Middle frontal gyrus (tissue), 1 donor: ENCODE measurements around the gene RAB42.
"Not testable (repeated sequence)": the region's sequence is repeated elsewhere in the genome, so short reads cannot be mapped to it uniquely, and the experiment has no call there.

Experiments
- DNase-seq: peaks from one replicate; pipeline ENCODE4 v3.0.0-alpha.2; 2015; ENCODE audit warnings: low spot score; ENCODE audit errors: extremely low spot score

RAB42 gene

GRCh38 chr1:28591708-28592320 lies at the start of gene RAB42:
Gene RAB42, plus strand, starts transcription at chr1:28592265. Its CDS starts 247 bp downstream, at chr1:28592512.
- no peak for DNase-seq

DNA sequence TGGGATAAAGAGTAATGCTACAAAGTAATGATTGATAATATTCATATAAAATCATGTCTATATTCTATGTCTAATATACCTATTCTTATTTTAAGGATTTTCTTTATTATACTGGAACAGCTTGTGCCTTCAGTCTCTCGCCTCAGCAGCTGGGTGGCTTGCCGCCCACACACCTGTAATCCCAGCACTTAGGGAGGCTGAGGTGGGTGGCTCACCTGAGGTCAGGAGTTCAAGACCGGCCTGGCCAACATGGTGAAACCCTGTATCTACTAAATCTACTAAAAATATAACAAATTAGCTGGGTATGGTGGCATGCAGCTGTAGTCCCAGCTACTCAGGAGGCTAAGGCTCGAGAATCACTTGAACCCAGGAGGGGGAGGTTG lies 46.8 kb upstream of the RAB42 start:
- no peak for DNase-seq

DNA sequence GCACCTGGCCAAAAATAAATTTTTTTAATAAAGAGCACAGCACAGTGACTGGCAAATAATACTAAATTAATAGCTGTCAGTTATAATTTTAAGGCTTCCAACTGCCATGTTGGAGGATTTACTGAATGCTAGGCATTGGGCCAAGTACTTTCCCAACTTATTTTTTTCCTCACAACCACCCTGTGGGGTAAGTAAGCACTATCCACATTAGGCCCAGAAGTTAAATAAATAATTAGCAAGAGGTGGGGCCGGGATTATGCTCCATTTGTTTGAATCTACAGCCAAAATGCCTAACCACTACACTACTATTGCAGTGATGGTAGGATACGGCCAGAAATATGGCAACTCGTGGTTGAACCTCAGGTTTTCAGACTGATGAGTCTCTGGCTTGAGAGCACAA lies 43.7 kb upstream of the RAB42 start:
- no peak for DNase-seq

GRCh38 chr1:28551381-28551780 lies 40.7 kb upstream of the RAB42 start:
- no peak for DNase-seq

DNA sequence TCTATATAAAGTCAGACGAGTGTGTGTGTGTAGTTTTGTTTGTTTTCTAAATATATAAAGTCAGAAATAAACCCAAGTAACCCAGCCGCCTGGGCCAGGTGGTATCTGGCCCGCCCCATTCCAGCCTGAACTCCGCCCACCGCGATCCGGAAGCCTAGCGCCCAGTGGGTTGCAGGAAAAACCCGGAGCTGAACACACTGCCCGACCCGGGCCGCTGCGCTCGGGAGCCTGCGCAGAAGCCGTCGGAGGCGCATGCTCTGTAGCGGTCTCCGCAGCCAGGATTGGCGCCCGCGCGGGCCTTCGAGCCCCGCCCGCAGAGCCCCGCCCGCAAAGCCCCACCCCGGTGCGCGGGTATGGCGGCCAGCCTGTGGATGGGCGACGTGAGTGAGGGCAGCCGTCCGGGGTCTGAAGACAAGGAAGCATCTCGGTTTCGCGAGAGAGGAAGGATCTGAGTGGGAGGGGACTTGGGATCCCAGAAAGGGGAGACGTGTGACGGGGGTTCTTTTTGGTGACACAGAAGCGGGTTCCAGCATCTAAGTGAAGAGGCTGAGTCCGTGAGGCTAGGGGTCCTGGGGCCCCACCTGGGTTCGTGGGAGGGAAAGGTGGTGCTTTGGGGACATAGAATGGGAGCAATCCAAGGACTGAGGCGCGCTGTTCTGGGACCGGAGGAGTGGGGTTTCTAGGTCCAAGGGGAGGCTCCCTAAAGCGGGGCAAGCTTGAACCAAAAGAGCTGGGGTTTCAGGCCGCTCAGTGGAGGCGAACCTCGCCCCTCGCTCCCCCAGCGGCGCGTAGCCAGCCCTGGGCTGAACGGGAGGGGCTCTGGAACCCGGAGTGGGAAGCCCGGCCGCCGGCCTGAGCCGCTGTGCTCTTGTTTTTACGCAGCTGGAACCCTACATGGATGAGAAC lies 39.1 kb upstream of the RAB42 start, which contains the start of gene TRNAU1AP:
Gene TRNAU1AP (plus strand): TSS at position 328 of the 906 bp plus-strand sequence. CDS start 26 bp downstream, at position 354.
- peak; percentile 90 for DNase-seq

DNA sequence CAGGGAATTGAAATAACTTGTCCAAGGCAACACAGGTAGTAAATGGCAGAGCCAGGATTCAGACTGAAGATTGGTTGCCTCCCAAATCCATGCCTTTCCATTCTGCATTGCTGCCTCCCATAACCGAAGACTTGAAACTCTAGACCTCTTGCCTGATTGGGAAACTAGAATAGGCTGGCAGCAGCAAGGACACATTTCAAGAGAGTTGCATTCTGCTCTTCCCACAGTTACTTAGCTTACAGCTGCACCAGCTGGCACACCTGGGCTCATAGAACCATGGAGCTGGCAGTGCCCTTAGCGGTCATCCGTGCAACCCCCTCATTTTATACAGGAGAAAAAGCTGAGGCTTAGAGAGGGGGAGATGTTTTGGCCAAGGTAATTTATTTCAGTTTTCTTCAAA lies 31.2 kb upstream of the RAB42 start:
- DNase-seq: no peak

- DNase-seq: no peak
Observed at GRCh38 chr1:28564310-28564709, 27.8 kb upstream of the RAB42 start.

GRCh38 chr1:28565040-28565439 lies 27.0 kb upstream of the RAB42 start:
- no peak for DNase-seq

GRCh38 chr1:28565726-28566125 lies 26.3 kb upstream of the RAB42 start:
- no peak for DNase-seq

- no peak for DNase-seq
Observed at GRCh38 chr1:28566931-28567330, 25.1 kb upstream of the RAB42 start.

- no peak for DNase-seq
Observed at GRCh38 chr1:28571911-28572310, 20.2 kb upstream of the RAB42 start.

GRCh38 chr1:28572891-28573290 lies 19.2 kb upstream of the RAB42 start:
- not testable (repeated sequence) for DNase-seq

- no peak for DNase-seq
Observed at GRCh38 chr1:28573564-28573963, 18.5 kb upstream of the RAB42 start.

DNA sequence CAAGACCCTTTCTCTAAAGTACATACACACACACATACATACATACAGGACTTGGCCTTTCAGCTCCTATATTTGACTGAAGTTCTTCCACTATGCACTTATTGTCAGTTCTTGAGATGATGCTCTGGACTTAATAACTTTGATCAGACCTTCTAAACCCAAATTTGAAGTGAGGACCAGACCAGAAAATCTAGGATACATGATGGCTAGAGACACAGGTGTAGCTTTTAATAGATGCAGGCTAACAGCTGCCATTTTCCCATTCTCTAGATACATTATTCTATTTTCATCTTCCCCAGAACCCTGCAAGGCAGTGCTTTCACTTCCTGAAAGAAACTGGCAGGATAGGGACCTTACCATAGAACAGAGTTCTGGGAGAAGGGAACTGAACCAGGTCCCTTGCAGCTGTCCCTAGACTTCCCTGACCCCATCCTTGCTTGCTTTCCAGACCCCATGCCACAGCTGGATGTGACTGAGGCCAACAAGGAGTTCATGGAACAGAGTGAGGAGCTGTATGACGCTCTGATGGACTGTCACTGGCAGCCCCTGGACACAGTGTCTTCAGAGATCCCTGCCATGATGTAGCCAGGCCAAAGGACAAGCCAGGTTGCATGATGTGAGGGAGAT lies 14.9 kb upstream of the RAB42 start:
- no peak for DNase-seq

DNA sequence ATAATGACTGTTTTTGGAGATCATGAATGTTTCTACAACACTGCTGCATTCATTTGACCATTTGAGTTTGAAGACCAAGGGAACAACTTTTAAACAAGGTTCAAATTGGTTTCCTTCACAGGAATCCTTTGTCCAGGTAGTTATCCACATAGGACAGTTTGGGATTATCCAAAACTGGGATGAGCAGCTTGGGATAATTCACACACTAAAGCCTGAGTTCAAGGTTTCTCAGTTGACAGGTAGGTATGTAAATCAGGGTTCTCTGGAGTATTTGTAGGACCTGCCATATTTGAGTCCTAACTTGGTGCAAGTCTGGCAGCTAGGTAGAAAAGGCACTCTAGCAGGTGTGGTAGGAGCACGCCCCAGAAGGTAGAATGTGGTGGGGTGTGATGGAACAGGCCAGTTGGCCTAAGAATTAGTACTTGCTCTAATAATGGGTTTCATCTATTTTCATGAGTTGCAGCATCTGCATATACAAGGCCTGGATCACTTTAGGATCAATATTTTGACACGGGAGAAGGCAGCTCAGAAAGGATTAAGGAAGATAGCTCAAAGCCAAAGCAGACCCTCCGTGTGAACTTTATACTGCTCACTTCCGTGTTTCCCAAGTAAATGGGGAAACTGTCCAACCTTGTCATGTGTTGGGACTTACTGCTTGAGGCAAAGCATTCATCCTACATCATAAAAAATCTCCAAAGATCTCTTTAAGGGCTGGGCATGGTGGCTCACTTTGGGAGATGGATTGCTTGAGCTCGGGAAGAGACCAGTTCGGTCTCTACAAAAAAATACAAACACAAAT lies 14.1 kb upstream of the RAB42 start:
- DNase-seq: no peak

GRCh38 chr1:28578696-28579218 lies 13.3 kb upstream of the RAB42 start:
- DNase-seq: no peak

DNA sequence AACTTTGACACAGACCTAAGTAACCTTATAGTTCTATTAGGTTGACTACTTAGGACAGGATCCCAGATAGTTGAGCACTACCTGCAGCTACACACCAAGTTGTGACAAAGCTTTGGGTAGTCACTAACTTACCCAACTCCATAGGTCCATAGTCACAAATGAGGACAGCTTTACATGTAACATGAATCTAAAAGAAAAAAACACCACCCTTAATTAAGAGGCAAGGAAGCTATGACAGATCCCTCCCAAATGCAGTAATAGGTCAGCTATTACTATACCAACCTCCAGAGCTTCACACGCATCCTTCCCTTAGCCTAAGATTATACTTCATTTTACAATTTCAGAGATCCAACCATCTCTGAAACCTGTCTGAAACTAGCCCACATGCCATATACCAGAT lies 12.7 kb upstream of the RAB42 start:
- no peak for DNase-seq

- DNase-seq: peak; percentile 7
Observed at GRCh38 chr1:28580722-28581530, 11.1 kb upstream of the RAB42 start.

GRCh38 chr1:28581531-28582247 lies 10.4 kb upstream of the RAB42 start:
- peak; percentile 93 for DNase-seq

GRCh38 chr1:28582248-28582615 lies 9.8 kb upstream of the RAB42 start:
- no peak for DNase-seq
